Osteoblast (primary cell): Measurements from ENCODE around the gene GNRH2. TPM values are rescaled to one million over a fixed set of nuclear protein-coding genes. Genes with fewer than 3 reads are reported as not detected.
A peak's percentile ranks its signal among the peaks of the same experiment; 100 is the strongest.

ENCODE experiments used
- DNase-seq: peaks from one replicate; pipeline ENCODE4 v3.0.0; 2011; ENCODE audit warnings: low spot score, mixed read lengths; ENCODE audit not compliant: insufficient read length; ENCODE audit errors: missing footprints
- H2AFZ ChIP-seq: 2 replicates; pipeline ENCODE4 v1.6.0; 2011; ENCODE audit warnings: mild to moderate bottlenecking, low read length
- H3K27ac ChIP-seq: 2 replicates; pipeline ENCODE4 v1.5.1; 2011; ENCODE audit warnings: mild to moderate bottlenecking, low read depth, low read length, moderate library complexity
- H3K27me3 ChIP-seq: 2 replicates; pipeline ENCODE4 v1.6.0; 2012; ENCODE audit warnings: mild to moderate bottlenecking, control low read depth, inconsistent platforms, low read length, moderate library complexity; ENCODE audit not compliant: insufficient read depth
- H3K36me3 ChIP-seq: 2 replicates; pipeline ENCODE4 v1.5.1; 2011; ENCODE audit warnings: mild to moderate bottlenecking, low read length, control low read depth, moderate library complexity; ENCODE audit not compliant: insufficient read depth
- H3K4me1 ChIP-seq: 2 replicates; pipeline ENCODE4 v1.5.1; 2011; ENCODE audit warnings: mild to moderate bottlenecking, low read length, control low read depth, moderate library complexity; ENCODE audit not compliant: insufficient read depth
- H3K4me2 ChIP-seq: 2 replicates; pipeline ENCODE4 v1.6.0; 2011; ENCODE audit warnings: mild to moderate bottlenecking, low read length; ENCODE audit not compliant: insufficient read depth
- H3K4me3 ChIP-seq: fragments of 200-600 bp; sonication (generic); 3 replicates; pipeline ENCODE4 v1.5.1; 2012; ENCODE audit warnings: mild to moderate bottlenecking, low read length, inconsistent platforms; ENCODE audit not compliant: insufficient read depth
- H3K79me2 ChIP-seq: 2 replicates; pipeline ENCODE4 v1.6.0; 2012; ENCODE audit warnings: mild to moderate bottlenecking, low read length, control low read depth, inconsistent platforms; ENCODE audit not compliant: insufficient read depth
- H3K9me3 ChIP-seq: 2 replicates; pipeline ENCODE4 v1.5.1; 2011; ENCODE audit warnings: low read depth, low read length, control low read depth
- H4K20me1 ChIP-seq: 2 replicates; pipeline ENCODE4 v1.6.0; 2012; ENCODE audit warnings: mild to moderate bottlenecking, low read length, control low read depth; ENCODE audit not compliant: insufficient read depth
- CTCF ChIP-seq: IDR thresholded peaks from 2 replicates; pipeline ENCODE4 v1.5.1; 2011; ENCODE audit warnings: mild to moderate bottlenecking, low read depth, low read length, moderate library complexity; ENCODE audit errors: extremely low read depth
- total RNA-seq: library from RNA; depleted of rRNA; stranded (reverse); fragments of >200 nt; gene quantifications from 2 replicates; pipeline ENCODE4 v1.2.3, GENCODE V29; 2012

GNRH2 gene
- total RNA-seq, 1 donor = not detected

GRCh38 chr20:3040086-3040485 lies 3.3 kb upstream of the GNRH2 start:
- Histone ChIP-seq H2AFZ (no peak overlapping the region), H3K4me1 (peaks cover 10% of the 10 kb centered on the region), H3K4me3 (no peak overlapping the region), H3K36me3 (peaks cover 20% of the 10 kb centered on the region), H3K27ac (no peak overlapping the region), H3K4me2 (no peak overlapping the region), H4K20me1 (no peaks in the 10 kb centered on the region), H3K79me2 (no peaks in the 10 kb centered on the region), H3K27me3 (no peaks in the 10 kb centered on the region), H3K9me3 (no peaks in the 10 kb centered on the region)
- TF ChIP-seq CTCF = no peak
- no peak for DNase-seq

- no peak overlapping the region for H3K27ac ChIP-seq
- H3K4me1 ChIP-seq = peaks cover 14% of the 10 kb centered on the region
- H3K9me3 ChIP-seq = no peaks in the 10 kb centered on the region
- no peaks in the 10 kb centered on the region for H4K20me1 ChIP-seq
- H2AFZ ChIP-seq = no peak overlapping the region
- peak overlapping the region; percentile 55 for H3K4me2 ChIP-seq
- no peak for TF ChIP-seq CTCF
- peaks cover 6% of the 10 kb centered on the region for H3K79me2 ChIP-seq
- peak overlapping the region; percentile 26 for H3K4me3 ChIP-seq
- no peak for DNase-seq
- H3K27me3 ChIP-seq = no peaks in the 10 kb centered on the region
- peaks cover 12% of the 10 kb centered on the region for H3K36me3 ChIP-seq
Measured at GRCh38 chr20:3041854-3042409, 1.5 kb upstream of the GNRH2 start.

- Histone ChIP-seq H3K4me1 (peaks cover 15% of the 10 kb centered on the region), H3K4me3 (no peak overlapping the region), H3K36me3 (peaks cover 8% of the 10 kb centered on the region), H4K20me1 (no peaks in the 10 kb centered on the region), H3K9me3 (no peaks in the 10 kb centered on the region), H3K27me3 (no peaks in the 10 kb centered on the region), H3K79me2 (peaks cover 9% of the 10 kb centered on the region), H3K27ac (no peak overlapping the region), H3K4me2 (no peak overlapping the region), H2AFZ (no peak overlapping the region)
- TF ChIP-seq CTCF = no peak
- DNase-seq = no peak
Measured at GRCh38 chr20:3042625-3043024, 797 bp upstream of the GNRH2 start.

- peak overlapping the region; percentile 80 for H3K27ac ChIP-seq
- no peaks in the 10 kb centered on the region for H3K27me3 ChIP-seq
- no peak overlapping the region for H3K4me2 ChIP-seq
- H3K9me3 ChIP-seq = no peaks in the 10 kb centered on the region
- no peaks in the 10 kb centered on the region for H4K20me1 ChIP-seq
- peaks cover 15% of the 10 kb centered on the region for H3K4me1 ChIP-seq
- TF ChIP-seq CTCF = no peak
- peaks cover 11% of the 10 kb centered on the region for H3K79me2 ChIP-seq
- peaks cover 22% of the 10 kb centered on the region for H3K36me3 ChIP-seq
- no peak overlapping the region for H2AFZ ChIP-seq
- H3K4me3 ChIP-seq = no peak overlapping the region
- DNase-seq = no peak
Measured at GRCh38 chr20:3044336-3044965, 1.0 kb downstream of the GNRH2 start.
